WTC11 (cell line): ENCODE data around the gene WDR53. TPM values are rescaled to one million over a fixed set of nuclear protein-coding genes. Genes with fewer than 3 reads are reported as not detected.

Experiments used
- ATAC-seq: fragments of 200-7000 bp; cut with Tn5 transposase; 2 replicates; pipeline ENCODE4 v1.10.0; 2021; ENCODE audit warnings: mild to moderate bottlenecking, moderate library complexity
- CTCF ChIA-PET: fragments of 300-600 bp; sonication (Branson Sonifier 250); formaldehyde crosslinking; loops from one replicate; lab custom pipeline; 2021; ENCODE audit warnings: antibody characterized with exemption; lab: Charles Lee
- POLR2A ChIA-PET: fragments of 350-600 bp; sonication (Branson Sonifier 250); formaldehyde crosslinking; loops from one replicate; lab custom pipeline; 2021; ENCODE audit warnings: antibody characterized with exemption; lab: Charles Lee
- DNase-seq: peaks from one replicate; pipeline ENCODE4 v3.0.0; 2021; ENCODE audit warnings: low spot score
- H3K27ac Mint-ChIP-seq: 2 replicates; pipeline ENCODE4 v1.8.0; 2021; ENCODE audit warnings: mixed read lengths
- H3K27me3 Mint-ChIP-seq: 2 replicates; pipeline ENCODE4 v1.8.0; 2021; ENCODE audit warnings: low read depth, mild to moderate bottlenecking, moderate library complexity, mixed read lengths
- H3K36me3 Mint-ChIP-seq: 2 replicates; pipeline ENCODE4 v1.8.0; 2021; ENCODE audit warnings: mixed read lengths
- H3K4me1 Mint-ChIP-seq: 2 replicates; pipeline ENCODE4 v1.8.0; 2022; ENCODE audit warnings: mixed read lengths
- H3K4me3 Mint-ChIP-seq: 2 replicates; pipeline ENCODE4 v1.8.0; 2021; ENCODE audit warnings: mild to moderate bottlenecking, moderate library complexity, mixed read lengths
- H3K9me3 Mint-ChIP-seq: 2 replicates; pipeline ENCODE4 v1.8.0; 2021; ENCODE audit warnings: mixed read lengths
- EMX1 ChIP-seq: fragments of 250-450 bp; sonication (Bioruptor Pico); IDR thresholded peaks from 2 replicates; pipeline ENCODE4 v1.8.0; 2021; ENCODE audit warnings: mild to moderate bottlenecking
- IRF2 ChIP-seq: sonication (generic); formaldehyde crosslinking; IDR thresholded peaks from 2 replicates; pipeline ENCODE4 v1.8.0; 2022; ENCODE audit warnings: low read depth, missing genetic modification reagents, borderline replicate concordance
- NFATC4 ChIP-seq: fragments of 250-450 bp; sonication (Bioruptor Pico); IDR thresholded peaks from 2 replicates; pipeline ENCODE4 v1.9.0; 2021; ENCODE audit warnings: mild to moderate bottlenecking
- NFE2L1 ChIP-seq: sonication (generic); formaldehyde crosslinking; IDR thresholded peaks from 2 replicates; pipeline ENCODE4 v1.8.1; 2023; ENCODE audit warnings: missing genetic modification reagents
- NR1H2 ChIP-seq: sonication (generic); formaldehyde crosslinking; IDR thresholded peaks from 2 replicates; pipeline ENCODE4 v1.9.0; 2021; ENCODE audit warnings: mild to moderate bottlenecking, moderate library complexity, missing genetic modification reagents
- RORB ChIP-seq: fragments of 250-450 bp; sonication (Bioruptor Pico); IDR thresholded peaks from 2 replicates; pipeline ENCODE4 v1.9.0; 2021; ENCODE audit warnings: mild to moderate bottlenecking
- SP1 ChIP-seq: sonication (generic); formaldehyde crosslinking; conservative IDR thresholded peaks from 2 replicates; pipeline ENCODE4 v1.8.1; 2022; ENCODE audit warnings: missing genetic modification reagents
- TP53 ChIP-seq: sonication (generic); formaldehyde crosslinking; IDR thresholded peaks from 2 replicates; pipeline ENCODE4 v1.8.1; 2023; ENCODE audit warnings: mild to moderate bottlenecking, missing genetic modification reagents
- ZNF138 ChIP-seq: sonication (generic); formaldehyde crosslinking; conservative IDR thresholded peaks from 2 replicates; pipeline ENCODE4 v1.8.1; 2022; ENCODE audit warnings: mild to moderate bottlenecking, moderate library complexity, missing genetic modification reagents
- ZNF317 ChIP-seq: sonication (generic); formaldehyde crosslinking; IDR thresholded peaks from 2 replicates; pipeline ENCODE4 v1.8.1; 2023; ENCODE audit warnings: low read depth, mild to moderate bottlenecking, moderate library complexity, missing genetic modification reagents, borderline replicate concordance
- total RNA-seq: library from RNA; stranded (reverse); gene quantifications from 3 replicates; pipeline ENCODE4 v1.2.3, GENCODE V29; 2021
- TF ChIP-seq, protein P1 (sequence below): sonication (generic); formaldehyde crosslinking; IDR thresholded peaks from 2 replicates; pipeline ENCODE4 v1.8.1; 2022; ENCODE audit warnings: low read depth, mild to moderate bottlenecking, moderate library complexity, missing genetic modification reagents, borderline replicate concordance
- TF ChIP-seq, protein P2 (sequence below): fragments of 250-450 bp; sonication (Bioruptor Pico); IDR thresholded peaks from 2 replicates; pipeline ENCODE4 v1.9.0; 2021; ENCODE audit warnings: mild to moderate bottlenecking, borderline replicate concordance
- TF ChIP-seq, protein P3 (sequence below): sonication (generic); formaldehyde crosslinking; IDR thresholded peaks from 2 replicates; pipeline ENCODE4 v1.8.0; 2023; ENCODE audit warnings: missing genetic modification reagents
- TF ChIP-seq, protein P4 (sequence below): fragments of 200-600 bp; IDR thresholded peaks from 2 replicates; pipeline ENCODE4 v1.8.0; 2022; ENCODE audit warnings: antibody characterized with exemption
- TF ChIP-seq, protein P5 (sequence below): sonication (generic); formaldehyde crosslinking; IDR thresholded peaks from 2 replicates; pipeline ENCODE4 v1.8.1; 2023; ENCODE audit warnings: mild to moderate bottlenecking, missing genetic modification reagents, moderate library complexity

Gene WDR53
- total RNA-seq, 1 experiment from 2014 or later, result 21.4 TPM

DNA sequence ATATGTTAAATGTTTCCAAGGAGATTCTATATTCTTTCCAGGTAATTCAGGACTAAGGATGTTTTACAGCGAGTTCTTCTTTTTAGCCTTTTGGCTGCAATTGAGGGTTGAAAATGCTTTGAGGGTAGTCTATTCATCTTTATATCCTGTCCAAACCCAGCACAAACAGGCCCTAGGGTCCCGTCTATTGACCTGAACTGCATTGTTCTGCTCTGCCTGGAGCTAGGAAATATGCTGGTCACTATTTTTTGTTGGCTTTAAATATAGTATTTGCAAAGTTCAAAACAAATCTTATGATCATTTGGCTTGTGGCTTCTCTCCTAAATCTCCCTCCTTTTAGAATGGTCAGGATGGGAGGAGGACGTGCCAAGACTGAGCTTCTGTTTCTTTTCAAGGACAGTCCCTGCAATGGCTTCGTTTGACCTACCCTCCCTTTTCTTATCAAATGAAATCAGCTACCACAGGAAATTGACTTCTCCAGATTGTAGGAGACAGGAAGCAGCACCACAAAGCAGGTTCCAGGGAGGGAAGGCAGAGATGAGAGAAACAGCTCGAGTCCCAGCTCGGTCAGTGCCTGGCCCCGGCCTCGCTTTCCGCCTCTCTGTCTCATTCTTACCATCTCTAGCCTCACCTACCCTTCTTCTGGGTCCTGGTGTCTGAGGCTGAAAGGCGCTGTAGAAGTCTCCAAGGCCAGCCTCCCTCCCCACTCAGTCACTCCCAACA, 43.6 kb upstream of the WDR53 start (continued):
- TF ChIP-seq NFATC4 (CRISPR knock-in tag) (no peak), NFE2L1 (CRISPR knock-in tag) (no peak), TP53 (CRISPR knock-in tag) (no peak), EMX1 (no peak), NR1H2 (CRISPR knock-in tag) (no peak), SP1 (CRISPR knock-in tag) (no peak)
- TF ChIP-seq, protein P1, sequence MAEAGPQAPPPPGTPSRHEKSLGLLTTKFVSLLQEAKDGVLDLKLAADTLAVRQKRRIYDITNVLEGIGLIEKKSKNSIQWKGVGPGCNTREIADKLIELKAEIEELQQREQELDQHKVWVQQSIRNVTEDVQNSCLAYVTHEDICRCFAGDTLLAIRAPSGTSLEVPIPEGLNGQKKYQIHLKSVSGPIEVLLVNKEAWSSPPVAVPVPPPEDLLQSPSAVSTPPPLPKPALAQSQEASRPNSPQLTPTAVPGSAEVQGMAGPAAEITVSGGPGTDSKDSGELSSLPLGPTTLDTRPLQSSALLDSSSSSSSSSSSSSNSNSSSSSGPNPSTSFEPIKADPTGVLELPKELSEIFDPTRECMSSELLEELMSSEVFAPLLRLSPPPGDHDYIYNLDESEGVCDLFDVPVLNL (CRISPR knock-in tag), result no peak

DNA sequence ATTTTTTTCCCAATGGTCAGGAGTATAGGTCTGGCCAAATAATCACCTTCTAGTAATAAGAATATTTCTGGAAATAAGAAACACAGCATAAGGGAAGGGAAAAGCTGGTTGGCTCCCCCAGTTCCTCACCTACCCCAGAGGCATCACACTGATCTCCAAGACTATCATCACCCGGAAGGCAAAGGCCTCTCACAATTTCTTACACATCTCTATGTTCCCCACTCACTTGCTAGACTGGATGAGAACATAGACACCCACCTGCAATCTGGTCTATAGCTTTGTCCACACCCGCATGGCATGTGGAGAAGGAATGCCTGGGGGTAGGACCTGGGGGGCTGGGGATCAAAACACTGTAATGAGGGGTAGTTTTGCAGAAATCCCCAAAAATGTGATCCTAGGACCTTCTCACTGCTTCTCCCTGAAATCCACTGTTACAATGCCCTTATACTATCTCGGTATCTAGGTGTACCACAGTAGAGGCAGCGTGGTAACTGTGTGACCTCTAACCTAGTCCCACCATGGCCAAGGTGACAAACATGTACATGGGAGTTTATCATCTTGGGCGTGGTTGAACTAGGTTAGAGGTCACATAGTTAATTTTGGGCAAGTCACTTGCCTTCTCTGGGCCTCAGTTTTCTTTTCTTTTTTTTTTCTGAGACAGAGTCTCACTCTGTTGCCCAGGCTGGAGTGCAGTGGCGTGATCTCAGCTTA, 41.6 kb upstream of the WDR53 start:
- no peaks in the 10 kb centered on the region for H3K27me3 Mint-ChIP-seq
- H3K36me3 Mint-ChIP-seq, result no peaks in the 10 kb centered on the region
- ChIA-PET POLR2A (interaction anchor here (1.0 kb wide), 1 partner anchor 333 kb away, joined by 4 read pairs; the partner anchor contains the start of gene NCBP2), CTCF (interaction anchor here (0.5 to 2.6 kb wide), 47 partner anchors 8 to 376 kb away, joined by 3 to 67 read pairs (median 4); partner anchors contain the start of genes CEP19, FBXO45, NCBP2 and NRROS)
- no peaks in the 10 kb centered on the region for H3K9me3 Mint-ChIP-seq
- TF ChIP-seq ZNF138 (no peak), ZNF317 (CRISPR knock-in tag) (no peak), IRF2 (no peak), RORB (no peak)
- TF ChIP-seq, protein P2, sequence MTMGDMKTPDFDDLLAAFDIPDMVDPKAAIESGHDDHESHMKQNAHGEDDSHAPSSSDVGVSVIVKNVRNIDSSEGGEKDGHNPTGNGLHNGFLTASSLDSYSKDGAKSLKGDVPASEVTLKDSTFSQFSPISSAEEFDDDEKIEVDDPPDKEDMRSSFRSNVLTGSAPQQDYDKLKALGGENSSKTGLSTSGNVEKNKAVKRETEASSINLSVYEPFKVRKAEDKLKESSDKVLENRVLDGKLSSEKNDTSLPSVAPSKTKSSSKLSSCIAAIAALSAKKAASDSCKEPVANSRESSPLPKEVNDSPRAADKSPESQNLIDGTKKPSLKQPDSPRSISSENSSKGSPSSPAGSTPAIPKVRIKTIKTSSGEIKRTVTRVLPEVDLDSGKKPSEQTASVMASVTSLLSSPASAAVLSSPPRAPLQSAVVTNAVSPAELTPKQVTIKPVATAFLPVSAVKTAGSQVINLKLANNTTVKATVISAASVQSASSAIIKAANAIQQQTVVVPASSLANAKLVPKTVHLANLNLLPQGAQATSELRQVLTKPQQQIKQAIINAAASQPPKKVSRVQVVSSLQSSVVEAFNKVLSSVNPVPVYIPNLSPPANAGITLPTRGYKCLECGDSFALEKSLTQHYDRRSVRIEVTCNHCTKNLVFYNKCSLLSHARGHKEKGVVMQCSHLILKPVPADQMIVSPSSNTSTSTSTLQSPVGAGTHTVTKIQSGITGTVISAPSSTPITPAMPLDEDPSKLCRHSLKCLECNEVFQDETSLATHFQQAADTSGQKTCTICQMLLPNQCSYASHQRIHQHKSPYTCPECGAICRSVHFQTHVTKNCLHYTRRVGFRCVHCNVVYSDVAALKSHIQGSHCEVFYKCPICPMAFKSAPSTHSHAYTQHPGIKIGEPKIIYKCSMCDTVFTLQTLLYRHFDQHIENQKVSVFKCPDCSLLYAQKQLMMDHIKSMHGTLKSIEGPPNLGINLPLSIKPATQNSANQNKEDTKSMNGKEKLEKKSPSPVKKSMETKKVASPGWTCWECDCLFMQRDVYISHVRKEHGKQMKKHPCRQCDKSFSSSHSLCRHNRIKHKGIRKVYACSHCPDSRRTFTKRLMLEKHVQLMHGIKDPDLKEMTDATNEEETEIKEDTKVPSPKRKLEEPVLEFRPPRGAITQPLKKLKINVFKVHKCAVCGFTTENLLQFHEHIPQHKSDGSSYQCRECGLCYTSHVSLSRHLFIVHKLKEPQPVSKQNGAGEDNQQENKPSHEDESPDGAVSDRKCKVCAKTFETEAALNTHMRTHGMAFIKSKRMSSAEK, result no peak
- TF ChIP-seq, protein P3, sequence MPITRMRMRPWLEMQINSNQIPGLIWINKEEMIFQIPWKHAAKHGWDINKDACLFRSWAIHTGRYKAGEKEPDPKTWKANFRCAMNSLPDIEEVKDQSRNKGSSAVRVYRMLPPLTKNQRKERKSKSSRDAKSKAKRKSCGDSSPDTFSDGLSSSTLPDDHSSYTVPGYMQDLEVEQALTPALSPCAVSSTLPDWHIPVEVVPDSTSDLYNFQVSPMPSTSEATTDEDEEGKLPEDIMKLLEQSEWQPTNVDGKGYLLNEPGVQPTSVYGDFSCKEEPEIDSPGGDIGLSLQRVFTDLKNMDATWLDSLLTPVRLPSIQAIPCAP (CRISPR knock-in tag), result no peak
- no peak for ATAC-seq
- peaks cover 17% of the 10 kb centered on the region for H3K4me1 Mint-ChIP-seq
- H3K27ac Mint-ChIP-seq, result no peak overlapping the region
- DNase-seq, result no peak
- no peak overlapping the region for H3K4me3 Mint-ChIP-seq

DNA sequence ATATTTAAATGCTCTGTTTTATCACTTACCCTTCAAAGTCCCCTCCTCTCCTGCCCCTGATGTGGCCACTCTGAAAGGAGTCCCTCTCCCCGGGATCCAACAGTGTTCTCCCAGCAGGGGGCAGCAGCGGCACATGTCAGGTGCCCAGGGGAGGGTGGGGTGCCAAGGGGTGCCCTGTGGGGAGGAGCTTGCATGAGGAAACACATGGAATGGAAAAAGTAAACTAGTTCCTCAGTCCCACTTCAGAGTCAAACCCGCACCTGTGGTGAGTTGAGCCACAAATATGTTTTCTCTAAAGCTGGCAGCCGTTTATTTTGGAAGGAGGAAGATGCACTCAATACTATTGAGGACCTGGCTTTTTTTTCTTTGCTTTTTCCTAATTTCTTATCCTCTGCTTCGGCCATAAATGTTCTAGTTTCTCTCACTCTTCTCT, 41.0 kb upstream of the WDR53 start:
- Mint-ChIP-seq H3K36me3 (no peaks in the 10 kb centered on the region), H3K4me3 (no peak overlapping the region), H3K27ac (no peak overlapping the region), H3K4me1 (peaks cover 17% of the 10 kb centered on the region), H3K9me3 (no peaks in the 10 kb centered on the region), H3K27me3 (no peaks in the 10 kb centered on the region)
- ChIA-PET POLR2A (interaction anchor here (1.0 kb wide), 1 partner anchor 333 kb away, joined by 4 read pairs; the partner anchor contains the start of gene NCBP2), CTCF (interaction anchor here (0.5 to 2.6 kb wide), 47 partner anchors 9 to 376 kb away, joined by 3 to 67 read pairs (median 4); partner anchors contain the start of genes CEP19, FBXO45, NCBP2 and NRROS)
- DNase-seq, result peak; percentile 95
- TF ChIP-seq, protein P4, sequence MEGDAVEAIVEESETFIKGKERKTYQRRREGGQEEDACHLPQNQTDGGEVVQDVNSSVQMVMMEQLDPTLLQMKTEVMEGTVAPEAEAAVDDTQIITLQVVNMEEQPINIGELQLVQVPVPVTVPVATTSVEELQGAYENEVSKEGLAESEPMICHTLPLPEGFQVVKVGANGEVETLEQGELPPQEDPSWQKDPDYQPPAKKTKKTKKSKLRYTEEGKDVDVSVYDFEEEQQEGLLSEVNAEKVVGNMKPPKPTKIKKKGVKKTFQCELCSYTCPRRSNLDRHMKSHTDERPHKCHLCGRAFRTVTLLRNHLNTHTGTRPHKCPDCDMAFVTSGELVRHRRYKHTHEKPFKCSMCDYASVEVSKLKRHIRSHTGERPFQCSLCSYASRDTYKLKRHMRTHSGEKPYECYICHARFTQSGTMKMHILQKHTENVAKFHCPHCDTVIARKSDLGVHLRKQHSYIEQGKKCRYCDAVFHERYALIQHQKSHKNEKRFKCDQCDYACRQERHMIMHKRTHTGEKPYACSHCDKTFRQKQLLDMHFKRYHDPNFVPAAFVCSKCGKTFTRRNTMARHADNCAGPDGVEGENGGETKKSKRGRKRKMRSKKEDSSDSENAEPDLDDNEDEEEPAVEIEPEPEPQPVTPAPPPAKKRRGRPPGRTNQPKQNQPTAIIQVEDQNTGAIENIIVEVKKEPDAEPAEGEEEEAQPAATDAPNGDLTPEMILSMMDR, result peak; percentile 79
- TF ChIP-seq, protein P5, sequence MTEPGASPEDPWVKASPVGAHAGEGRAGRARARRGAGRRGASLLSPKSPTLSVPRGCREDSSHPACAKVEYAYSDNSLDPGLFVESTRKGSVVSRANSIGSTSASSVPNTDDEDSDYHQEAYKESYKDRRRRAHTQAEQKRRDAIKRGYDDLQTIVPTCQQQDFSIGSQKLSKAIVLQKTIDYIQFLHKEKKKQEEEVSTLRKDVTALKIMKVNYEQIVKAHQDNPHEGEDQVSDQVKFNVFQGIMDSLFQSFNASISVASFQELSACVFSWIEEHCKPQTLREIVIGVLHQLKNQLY, result no peak
- ATAC-seq, result peak; percentile 98
